Astrocyte of the cerebellum (primary cell): ENCODE results near the gene NWD2.

ENCODE experiments used
- DNase-seq: peaks from one replicate; pipeline ENCODE4 v3.0.0-alpha.2; 2011; ENCODE audit warnings: low read depth
- H3K4me3 ChIP-seq: 2 replicates; pipeline ENCODE4 v1.5.1; 2011; ENCODE audit warnings: mild to moderate bottlenecking, low read depth, low read length, moderate library complexity
- in situ Hi-C: cut with HindIII; loops from 2 replicates; pipeline ENCODE4 v1.10.0; 2017; ENCODE audit warnings: low sequenced_read_pairs
- TF ChIP-seq, protein P1 (sequence below): IDR thresholded peaks from 2 replicates; pipeline ENCODE4 v1.5.1; 2012; ENCODE audit warnings: low read length, low read depth, moderate library complexity, mild to moderate bottlenecking; ENCODE audit errors: missing control alignments

Gene NWD2

GRCh38 chr4:37241647-37242046, 2.9 kb upstream of the NWD2 start:
- in situ Hi-C loops: no loop called here
- no peak overlapping the region for H3K4me3 ChIP-seq
- no peak for DNase-seq
- TF ChIP-seq, protein P1, sequence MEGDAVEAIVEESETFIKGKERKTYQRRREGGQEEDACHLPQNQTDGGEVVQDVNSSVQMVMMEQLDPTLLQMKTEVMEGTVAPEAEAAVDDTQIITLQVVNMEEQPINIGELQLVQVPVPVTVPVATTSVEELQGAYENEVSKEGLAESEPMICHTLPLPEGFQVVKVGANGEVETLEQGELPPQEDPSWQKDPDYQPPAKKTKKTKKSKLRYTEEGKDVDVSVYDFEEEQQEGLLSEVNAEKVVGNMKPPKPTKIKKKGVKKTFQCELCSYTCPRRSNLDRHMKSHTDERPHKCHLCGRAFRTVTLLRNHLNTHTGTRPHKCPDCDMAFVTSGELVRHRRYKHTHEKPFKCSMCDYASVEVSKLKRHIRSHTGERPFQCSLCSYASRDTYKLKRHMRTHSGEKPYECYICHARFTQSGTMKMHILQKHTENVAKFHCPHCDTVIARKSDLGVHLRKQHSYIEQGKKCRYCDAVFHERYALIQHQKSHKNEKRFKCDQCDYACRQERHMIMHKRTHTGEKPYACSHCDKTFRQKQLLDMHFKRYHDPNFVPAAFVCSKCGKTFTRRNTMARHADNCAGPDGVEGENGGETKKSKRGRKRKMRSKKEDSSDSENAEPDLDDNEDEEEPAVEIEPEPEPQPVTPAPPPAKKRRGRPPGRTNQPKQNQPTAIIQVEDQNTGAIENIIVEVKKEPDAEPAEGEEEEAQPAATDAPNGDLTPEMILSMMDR: no peak

- DNase-seq: no peak
- no peak overlapping the region for H3K4me3 ChIP-seq
- TF ChIP-seq, protein P1: no peak
- in situ Hi-C loops: no loop called here
These were observed 1.5 kb upstream of the NWD2 start for GRCh38 chr4:37243051-37243450.

GRCh38 chr4:37243722-37244582, 591 bp upstream of the NWD2 start:
- in situ Hi-C loops: no loop called here
- DNase-seq: no peak
- TF ChIP-seq, protein P1: no peak
- H3K4me3 ChIP-seq: no peak overlapping the region

GRCh38 chr4:37245391-37245954, 930 bp downstream of the NWD2 start:
- no peak for DNase-seq
- H3K4me3 ChIP-seq: no peak overlapping the region
- TF ChIP-seq, protein P1: no peak
- in situ Hi-C loops: no loop called here

DNA sequence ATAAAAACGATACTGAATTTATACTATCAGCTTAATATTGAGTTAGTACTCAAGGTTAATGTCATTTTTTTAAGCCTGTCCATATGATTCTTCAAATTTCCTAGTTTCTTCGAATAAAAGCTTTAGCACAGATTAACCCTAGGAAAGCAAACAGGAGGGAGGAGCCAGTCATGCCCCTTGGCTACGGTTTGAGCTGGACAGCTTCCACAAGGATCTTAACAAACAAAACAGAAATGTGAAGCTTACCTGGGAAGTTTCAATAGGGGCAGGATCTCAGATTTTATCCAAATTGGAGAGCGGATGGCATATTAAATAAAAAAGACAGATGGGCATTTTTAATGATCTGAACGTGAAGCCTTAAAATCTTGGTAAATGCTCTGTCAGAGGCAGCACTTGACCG, 2.3 kb downstream of the NWD2 start:
- TF ChIP-seq, protein P1: no peak
- no peak overlapping the region for H3K4me3 ChIP-seq
- no peak for DNase-seq
- in situ Hi-C loops: no loop called here

DNA sequence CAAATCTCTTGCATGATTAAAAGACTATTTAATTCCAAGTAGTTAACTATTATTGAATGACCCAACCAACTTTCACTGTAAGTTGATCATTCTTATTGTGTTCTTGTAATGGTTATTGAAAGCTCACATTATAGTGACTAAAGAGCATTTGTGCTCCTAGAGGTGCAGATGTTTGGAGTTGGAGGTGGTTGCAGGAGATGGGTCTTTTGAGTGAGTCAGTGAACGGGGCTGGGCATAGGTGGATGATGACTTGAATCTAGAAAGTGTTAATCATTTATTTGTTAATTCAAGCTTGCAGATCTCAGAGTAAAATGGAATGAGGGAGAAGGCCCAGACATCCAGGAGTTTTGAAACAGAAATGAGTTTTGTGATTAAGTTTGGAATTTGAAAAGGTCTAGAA, 13.7 kb downstream of the NWD2 start:
- in situ Hi-C loops: no loop called here
- no peak for DNase-seq
- TF ChIP-seq, protein P1: no peak
- no peak overlapping the region for H3K4me3 ChIP-seq
